ENCODE results near the gene SLC25A47. TPM values are rescaled to one million over a fixed set of nuclear protein-coding genes. Genes with fewer than 3 reads are reported as not detected.

The SLC25A47 gene
- total RNA-seq, 3 donors from 2014 or later, result 0.16 TPM; not detected in 2

- no peaks in the 10 kb centered on the region for H3K36me3 ChIP-seq
- no peak overlapping the region for H3K4me3 ChIP-seq
- no peak overlapping the region for H3K27ac ChIP-seq
- intact Hi-C loops (cut with DNase I; ENCODE audit: low total_unique reads), result loop anchor here (10.0 kb wide), 1 partner anchor 65 kb away; the partner anchor contains the start of gene SLC25A29
- H3K4me1 ChIP-seq, result no peaks in the 10 kb centered on the region
- TF ChIP-seq CTCF (IDR thresholded peaks at IDR 0.05) (no peak), POLR2AphosphoS5 (IDR thresholded peaks at IDR 0.05) (no peak), POLR2A (IDR thresholded peaks at IDR 0.05) (no peak)
- no peaks in the 10 kb centered on the region for H3K27me3 ChIP-seq
- no peak for DNase-seq (ENCODE audit: low spot score in 2 of 2)
- no peaks in the 10 kb centered on the region for H3K9me3 ChIP-seq
Observed at GRCh38 chr14:100370003-100370402, 46.9 kb downstream of the SLC25A47 start.

GRCh38 chr14:100371773-100372172, 48.6 kb downstream of the SLC25A47 start:
- Histone ChIP-seq H3K27me3 (no peaks in the 10 kb centered on the region), H3K9me3 (no peaks in the 10 kb centered on the region), H3K4me3 (no peak overlapping the region), H3K4me1 (peaks cover 0 to 6% of the 10 kb centered on the region in 2 donors), H3K36me3 (no peaks in the 10 kb centered on the region), H3K27ac (no peak overlapping the region)
- intact Hi-C loops (cut with DNase I; ENCODE audit: low total_unique reads), result loop anchor here (10.0 kb wide), 1 partner anchor 67 kb away; the partner anchor contains the start of gene SLC25A29
- no peak for DNase-seq (ENCODE audit: low spot score in 2 of 2)
- TF ChIP-seq CTCF (IDR thresholded peaks at IDR 0.05), result no peak
- no peak for TF ChIP-seq POLR2AphosphoS5 (IDR thresholded peaks at IDR 0.05)
- TF ChIP-seq POLR2A (IDR thresholded peaks at IDR 0.05), result no peak

GRCh38 chr14:100372357-100373048, 49.4 kb downstream of the SLC25A47 start:
- Histone ChIP-seq H3K27me3 (no peaks in the 10 kb centered on the region), H3K27ac (no peak overlapping the region), H3K36me3 (no peaks in the 10 kb centered on the region), H3K4me3 (no peak overlapping the region), H3K4me1 (peaks cover 0 to 10% of the 10 kb centered on the region in 2 donors), H3K9me3 (no peaks in the 10 kb centered on the region)
- intact Hi-C loops (cut with DNase I; ENCODE audit: low total_unique reads), result loop anchor here (10.0 kb wide), 1 partner anchor 68 kb away; the partner anchor contains the start of gene SLC25A29
- no peak for DNase-seq (ENCODE audit: low spot score in 2 of 2)
- TF ChIP-seq CTCF (IDR thresholded peaks at IDR 0.05), result no peak
- TF ChIP-seq POLR2AphosphoS5 (IDR thresholded peaks at IDR 0.05), result no peak
- no peak for TF ChIP-seq POLR2A (IDR thresholded peaks at IDR 0.05)

- intact Hi-C loops (cut with DNase I; ENCODE audit: low total_unique reads), result loop anchor here (10.0 kb wide), 1 partner anchor 69 kb away; the partner anchor contains the start of gene SLC25A29
- Histone ChIP-seq H3K36me3 (no peaks in the 10 kb centered on the region), H3K27ac (peak overlapping the region in 1 of 2 donors; percentile 95), H3K4me3 (peak overlapping the region in 1 of 3 donors; percentile 95), H3K27me3 (no peaks in the 10 kb centered on the region), H3K9me3 (no peaks in the 10 kb centered on the region), H3K4me1 (peaks cover 0 to 10% of the 10 kb centered on the region in 2 donors)
- no peak for DNase-seq (ENCODE audit: low spot score in 2 of 2)
- TF ChIP-seq POLR2AphosphoS5 (IDR thresholded peaks at IDR 0.05), result no peak
- TF ChIP-seq POLR2A (IDR thresholded peaks at IDR 0.05), result no peak
- TF ChIP-seq CTCF (IDR thresholded peaks at IDR 0.05), result no peak
Observed at GRCh38 chr14:100374270-100374669, 51.1 kb downstream of the SLC25A47 start.

DNA sequence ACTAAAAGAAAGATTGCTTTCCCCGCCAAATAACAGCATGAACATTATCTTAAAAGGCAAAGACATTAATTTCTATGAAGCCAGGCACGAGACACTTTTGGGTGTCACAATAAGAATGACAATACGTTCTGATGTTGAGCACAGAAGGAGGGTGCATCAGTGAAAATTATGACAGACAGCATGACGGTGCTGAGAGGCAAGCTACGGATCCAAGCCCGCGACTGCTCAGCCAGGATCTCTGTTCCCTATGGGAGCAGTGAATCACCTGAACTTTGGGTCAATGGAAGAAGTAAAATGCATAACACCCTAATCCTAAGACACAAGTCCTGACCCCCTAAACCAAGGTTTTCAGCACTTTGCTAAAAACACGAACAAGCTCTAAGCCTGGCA, 51.7 kb downstream of the SLC25A47 start:
- peaks cover 0 to 10% of the 10 kb centered on the region in 2 donors for H3K4me1 ChIP-seq

More for the DNA sequence above, 51.7 kb downstream of the SLC25A47 start:
- intact Hi-C loops (cut with DNase I; ENCODE audit: low total_unique reads), result loop anchor here (10.0 kb wide), 1 partner anchor 70 kb away; the partner anchor contains the start of gene SLC25A29
- H3K27me3 ChIP-seq, result no peaks in the 10 kb centered on the region
- peak overlapping the region; percentile 78 to 95 for H3K27ac ChIP-seq
- H3K9me3 ChIP-seq, result no peaks in the 10 kb centered on the region
- no peaks in the 10 kb centered on the region for H3K36me3 ChIP-seq
- no peak for DNase-seq (ENCODE audit: low spot score in 2 of 2)
- peak overlapping the region; percentile 57 to 95 (median 79) for H3K4me3 ChIP-seq
- TF ChIP-seq POLR2AphosphoS5 (IDR thresholded peaks at IDR 0.05) (no peak), POLR2A (IDR thresholded peaks at IDR 0.05) (no peak), CTCF (IDR thresholded peaks at IDR 0.05) (no peak)

Data from breast epithelium (tissue), 4 donors.